Thymus (tissue), 11 donors: ENCODE data around the gene PDE7B. TPM values are rescaled to one million over a fixed set of nuclear protein-coding genes. Genes with fewer than 3 reads are reported as not detected.

Experiments used
- DNase-seq, 9 donors: peaks; one replicate each; pipeline ENCODE4 v3.0.0-alpha.2; 2013; ENCODE audit warnings: low spot score in 9 of 9, low read depth in 6 of 9, missing footprints in 1 of 9
- H3K27ac ChIP-seq, 2 donors: one replicate each; pipeline ENCODE4 v1.5.1; 2013; ENCODE audit warnings: control low read depth in 1 of 2, low read depth in 1 of 2, low read length in 1 of 2, mild to moderate bottlenecking in 1 of 2, moderate library complexity in 1 of 2
- H3K27me3 ChIP-seq, 2 donors: one replicate each; pipeline ENCODE4 v1.5.1; 2013; ENCODE audit warnings: low read length in 1 of 2; ENCODE audit not compliant: control insufficient read depth in 2 of 2, insufficient read depth in 1 of 2
- H3K36me3 ChIP-seq, 2 donors: one replicate each; pipeline ENCODE4 v1.5.1; 2013; ENCODE audit warnings: low read length in 1 of 2, mild to moderate bottlenecking in 1 of 2, moderate library complexity in 1 of 2; ENCODE audit not compliant: control insufficient read depth in 2 of 2, insufficient read depth in 2 of 2
- H3K4me1 ChIP-seq, 2 donors: one replicate each; pipeline ENCODE4 v1.5.1; 2013; ENCODE audit warnings: low read length in 2 of 2; ENCODE audit not compliant: control insufficient read depth in 2 of 2, insufficient read depth in 2 of 2
- H3K4me3 ChIP-seq, 2 donors: one replicate each; pipeline ENCODE4 v1.5.1; 2013; ENCODE audit warnings: low read length in 2 of 2, control low read depth in 1 of 2, mild to moderate bottlenecking in 1 of 2
- H3K9me3 ChIP-seq, 2 donors: one replicate each; pipeline ENCODE4 v1.5.1; 2013; ENCODE audit warnings: low read length in 1 of 2, mild to moderate bottlenecking in 1 of 2; ENCODE audit not compliant: control insufficient read depth in 2 of 2, insufficient read depth in 1 of 2
- WGBS: extraction: QIAGEN DNeasy Blood & Tissue Kit; methylation state at CpG from one replicate; pipeline ENCODE4 v1.1.7; 2013; 5-methylcytosine and 5-hydroxymethylcytosine counted together
- polyA plus RNA-seq: library from polyadenylated mRNA; stranded (reverse); fragments of 200-250 nt; gene quantifications from one replicate; pipeline ENCODE4 v1.2.3, GENCODE V29; 2013
- total RNA-seq: library from RNA; stranded (reverse); fragments of 120-200 nt; gene quantifications from one replicate; pipeline ENCODE4 v1.2.4, GENCODE V29; 2013
- donor health status: healthy.

Gene PDE7B
- total and polyA plus RNA-seq, 2 donors: 4.4 to 5.8 TPM

GRCh38 chr6:136079701-136080565 lies 228.4 kb downstream of the PDE7B start:
- Histone ChIP-seq H3K4me1 (no peaks in the 10 kb centered on the region), H3K4me3 (no peak overlapping the region), H3K9me3 (no peaks in the 10 kb centered on the region), H3K27me3 (no peaks in the 10 kb centered on the region), H3K27ac (no peak overlapping the region), H3K36me3 (no peaks in the 10 kb centered on the region)
- 95% methylated on average over 6 of the region's 6 CpGs for WGBS
- no peak for DNase-seq

DNA sequence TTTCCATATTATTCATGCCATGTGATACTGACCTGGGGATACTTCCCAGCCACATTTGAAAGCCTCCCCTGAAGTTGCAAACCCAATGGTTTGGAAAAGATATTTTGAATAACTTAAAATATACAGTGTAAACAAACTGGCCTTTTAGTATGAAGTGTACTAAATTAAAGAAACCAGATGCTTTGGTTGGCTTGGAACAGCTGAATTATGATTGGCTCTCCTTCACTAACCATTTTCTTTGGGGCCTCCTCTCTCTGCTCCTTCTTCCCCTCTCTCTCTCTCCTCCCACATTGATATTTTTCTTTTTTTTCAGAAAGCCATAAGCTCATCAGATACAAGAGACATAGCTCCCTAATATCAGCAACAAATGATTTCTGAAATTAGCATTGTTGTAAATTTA lies 232.0 kb downstream of the PDE7B start:
- no peaks in the 10 kb centered on the region for H3K9me3 ChIP-seq
- H3K27me3 ChIP-seq: no peaks in the 10 kb centered on the region
- H3K4me1 ChIP-seq: no peaks in the 10 kb centered on the region
- H3K4me3 ChIP-seq: no peak overlapping the region
- no peaks in the 10 kb centered on the region for H3K36me3 ChIP-seq
- no peak overlapping the region for H3K27ac ChIP-seq
- no peak for DNase-seq

- WGBS: 99% methylated on average over 1 of the region's 1 CpG
- Histone ChIP-seq H3K27me3 (no peaks in the 10 kb centered on the region), H3K27ac (no peak overlapping the region), H3K36me3 (no peaks in the 10 kb centered on the region), H3K4me3 (no peak overlapping the region), H3K4me1 (no peaks in the 10 kb centered on the region), H3K9me3 (no peaks in the 10 kb centered on the region)
- DNase-seq: no peak
Measured at GRCh38 chr6:136084403-136084802, 232.9 kb downstream of the PDE7B start.

- over 99% methylated on average over 6 of the region's 6 CpGs for WGBS
- Histone ChIP-seq H3K4me1 (no peaks in the 10 kb centered on the region), H3K9me3 (no peaks in the 10 kb centered on the region), H3K36me3 (no peaks in the 10 kb centered on the region), H3K27ac (no peak overlapping the region), H3K4me3 (no peak overlapping the region), H3K27me3 (no peaks in the 10 kb centered on the region)
- DNase-seq: no peak
Measured at GRCh38 chr6:136085370-136086115, 234.0 kb downstream of the PDE7B start.

- H3K4me3 ChIP-seq: no peak overlapping the region
Measured at GRCh38 chr6:136086686-136087085, 235.2 kb downstream of the PDE7B start.

DNA sequence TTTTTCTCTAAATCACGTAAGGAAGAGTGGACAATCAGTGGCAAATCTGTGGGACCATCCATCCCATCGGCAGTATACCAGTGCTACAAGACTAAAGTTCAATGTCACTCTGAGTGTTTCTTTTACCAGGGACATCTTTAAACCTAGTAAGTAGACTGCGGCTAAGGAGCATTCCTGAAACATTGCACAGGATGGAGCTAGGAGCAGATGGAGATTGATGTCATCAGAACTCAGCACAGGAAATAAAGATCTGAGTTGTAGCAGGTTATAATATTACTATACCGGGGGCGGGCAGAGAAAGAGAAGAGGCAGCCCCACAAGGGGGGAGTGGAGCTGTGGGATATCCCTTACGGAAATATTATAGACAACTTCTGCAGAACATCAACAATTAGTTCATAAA lies 236.5 kb downstream of the PDE7B start:
- 98% methylated on average over 6 of the region's 6 CpGs for WGBS

More at GRCh38 chr6:136086686-136087085, 235.2 kb downstream of the PDE7B start:
- WGBS: 97% methylated on average over 8 of the region's 8 CpGs
- no peaks in the 10 kb centered on the region for H3K36me3 ChIP-seq
- no peaks in the 10 kb centered on the region for H3K9me3 ChIP-seq
- H3K4me1 ChIP-seq: no peaks in the 10 kb centered on the region
- no peaks in the 10 kb centered on the region for H3K27me3 ChIP-seq
- DNase-seq: no peak
- H3K27ac ChIP-seq: no peak overlapping the region

GRCh38 chr6:136088693-136089092 lies 237.2 kb downstream of the PDE7B start:
- DNase-seq: no peak
- H3K4me1 ChIP-seq: no peaks in the 10 kb centered on the region
- WGBS: 99% methylated on average over 5 of the region's 5 CpGs

More for the DNA sequence above, 236.5 kb downstream of the PDE7B start:
- Histone ChIP-seq H3K36me3 (no peaks in the 10 kb centered on the region), H3K27me3 (no peaks in the 10 kb centered on the region), H3K27ac (no peak overlapping the region), H3K4me1 (no peaks in the 10 kb centered on the region), H3K4me3 (no peak overlapping the region), H3K9me3 (no peaks in the 10 kb centered on the region)
- DNase-seq: no peak

GRCh38 chr6:136089876-136090275 lies 238.4 kb downstream of the PDE7B start:
- Histone ChIP-seq H3K9me3 (peaks cover 0 to 5% of the 10 kb centered on the region in 2 donors), H3K4me3 (no peak overlapping the region), H3K27me3 (no peaks in the 10 kb centered on the region), H3K27ac (no peak overlapping the region), H3K36me3 (no peaks in the 10 kb centered on the region), H3K4me1 (no peaks in the 10 kb centered on the region)
- no peak for DNase-seq
- 97% methylated on average over 6 of the region's 6 CpGs for WGBS

More at GRCh38 chr6:136088693-136089092, 237.2 kb downstream of the PDE7B start:
- no peaks in the 10 kb centered on the region for H3K36me3 ChIP-seq
- H3K9me3 ChIP-seq: no peaks in the 10 kb centered on the region
- H3K27me3 ChIP-seq: no peaks in the 10 kb centered on the region
- H3K27ac ChIP-seq: no peak overlapping the region
- H3K4me3 ChIP-seq: no peak overlapping the region

GRCh38 chr6:136090929-136091328 lies 239.4 kb downstream of the PDE7B start:
- Histone ChIP-seq H3K27me3 (no peaks in the 10 kb centered on the region), H3K9me3 (peaks cover 0 to 5% of the 10 kb centered on the region in 2 donors), H3K36me3 (no peaks in the 10 kb centered on the region), H3K4me1 (no peaks in the 10 kb centered on the region), H3K4me3 (no peak overlapping the region), H3K27ac (no peak overlapping the region)
- 91% methylated on average over 1 of the region's 1 CpG for WGBS
- no peak for DNase-seq
